NT2/D1 (cell line): ENCODE measurements around the gene TMEM207.

Experiments
- SUZ12 ChIP-seq: IDR thresholded peaks from 2 replicates; pipeline ENCODE4 v1.6.1; 2011; ENCODE audit not compliant: insufficient read length, insufficient read depth; ENCODE audit errors: extremely low read depth
- YY1 ChIP-seq: IDR thresholded peaks from 2 replicates; pipeline ENCODE4 v1.6.1; 2011; ENCODE audit not compliant: insufficient read length, insufficient read depth

DNA sequence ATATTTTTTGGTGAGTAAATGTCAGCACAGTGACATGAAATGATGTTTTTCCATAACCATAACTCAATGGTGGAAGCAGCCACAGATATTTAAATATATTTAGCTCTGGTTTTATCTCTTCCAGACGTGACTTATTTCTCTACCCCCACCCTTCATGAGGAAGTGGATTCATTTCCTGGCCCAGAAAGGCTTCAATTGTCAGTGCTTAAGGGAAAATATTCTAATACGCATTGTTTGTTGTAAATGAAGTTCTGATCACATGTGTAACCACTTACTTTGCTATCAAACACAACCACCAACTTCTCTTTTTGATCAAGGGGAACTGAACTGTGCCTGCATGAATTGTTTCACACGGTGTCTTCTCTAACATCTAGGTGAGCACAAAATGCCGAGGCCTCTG, 47.7 kb downstream of the TMEM207 start:
- no peak for TF ChIP-seq YY1
- TF ChIP-seq SUZ12: no peak
